Measurements from ENCODE around the gene ETV6. TPM values are rescaled to one million over a fixed set of nuclear protein-coding genes. Genes with fewer than 3 reads are reported as not detected.

Gene ETV6
- polyA plus RNA-seq, 2 of the 4 experiments (the other 2 are of a cell fraction) = 4.0 to 7.0 TPM

DNA sequence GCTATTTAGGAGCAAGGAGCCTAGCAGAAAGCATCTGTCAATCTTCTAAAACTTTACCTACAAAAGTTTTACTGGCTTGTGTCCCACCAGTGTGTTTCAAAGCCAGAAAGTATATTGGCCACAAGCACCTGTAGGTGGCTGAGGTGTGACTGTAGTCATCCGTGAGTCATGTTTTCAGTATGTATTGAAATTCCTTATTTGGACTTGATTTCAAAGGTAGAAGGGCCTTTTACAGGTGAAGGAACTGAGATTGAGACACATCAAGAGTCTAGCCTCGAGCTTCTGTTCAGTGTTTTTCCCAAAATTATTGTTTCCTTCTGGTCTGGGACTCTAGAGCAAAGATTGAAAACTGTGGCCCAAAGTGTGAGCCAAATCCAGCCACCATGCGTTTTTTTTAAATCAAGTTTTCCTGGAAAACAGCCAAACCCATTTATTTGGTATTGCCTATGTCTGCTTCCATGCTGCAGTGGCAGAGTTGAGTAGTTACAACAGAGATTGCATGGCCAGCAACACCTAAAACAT lies 226.0 kb downstream of the ETV6 start:
- no peak overlapping the region for H3K4me2 ChIP-seq
- FAIRE-seq (no peak), ATAC-seq (no peak), DNase-seq (ENCODE audit: low read depth in 1 of 2, low spot score in 1 of 2) (no peak)
- no peak overlapping the region for H3K27ac ChIP-seq
- H3K4me1 ChIP-seq = peaks cover 22% of the 10 kb centered on the region
- H3K4me3 ChIP-seq = no peak overlapping the region
- POLR2A ChIA-PET = no interaction called here
- no peak for TF ChIP-seq RCOR1 (IDR thresholded peaks at IDR 0.05; ENCODE audit: low read depth, low read length)
- no peak for TF ChIP-seq TFCP2L1 (CRISPR knock-in tag; IDR thresholded peaks at IDR 0.05)
- no peak for TF ChIP-seq BHLHE40 (IDR thresholded peaks at IDR 0.05; ENCODE audit: low read depth, low read length)
- TF ChIP-seq, protein P1, sequence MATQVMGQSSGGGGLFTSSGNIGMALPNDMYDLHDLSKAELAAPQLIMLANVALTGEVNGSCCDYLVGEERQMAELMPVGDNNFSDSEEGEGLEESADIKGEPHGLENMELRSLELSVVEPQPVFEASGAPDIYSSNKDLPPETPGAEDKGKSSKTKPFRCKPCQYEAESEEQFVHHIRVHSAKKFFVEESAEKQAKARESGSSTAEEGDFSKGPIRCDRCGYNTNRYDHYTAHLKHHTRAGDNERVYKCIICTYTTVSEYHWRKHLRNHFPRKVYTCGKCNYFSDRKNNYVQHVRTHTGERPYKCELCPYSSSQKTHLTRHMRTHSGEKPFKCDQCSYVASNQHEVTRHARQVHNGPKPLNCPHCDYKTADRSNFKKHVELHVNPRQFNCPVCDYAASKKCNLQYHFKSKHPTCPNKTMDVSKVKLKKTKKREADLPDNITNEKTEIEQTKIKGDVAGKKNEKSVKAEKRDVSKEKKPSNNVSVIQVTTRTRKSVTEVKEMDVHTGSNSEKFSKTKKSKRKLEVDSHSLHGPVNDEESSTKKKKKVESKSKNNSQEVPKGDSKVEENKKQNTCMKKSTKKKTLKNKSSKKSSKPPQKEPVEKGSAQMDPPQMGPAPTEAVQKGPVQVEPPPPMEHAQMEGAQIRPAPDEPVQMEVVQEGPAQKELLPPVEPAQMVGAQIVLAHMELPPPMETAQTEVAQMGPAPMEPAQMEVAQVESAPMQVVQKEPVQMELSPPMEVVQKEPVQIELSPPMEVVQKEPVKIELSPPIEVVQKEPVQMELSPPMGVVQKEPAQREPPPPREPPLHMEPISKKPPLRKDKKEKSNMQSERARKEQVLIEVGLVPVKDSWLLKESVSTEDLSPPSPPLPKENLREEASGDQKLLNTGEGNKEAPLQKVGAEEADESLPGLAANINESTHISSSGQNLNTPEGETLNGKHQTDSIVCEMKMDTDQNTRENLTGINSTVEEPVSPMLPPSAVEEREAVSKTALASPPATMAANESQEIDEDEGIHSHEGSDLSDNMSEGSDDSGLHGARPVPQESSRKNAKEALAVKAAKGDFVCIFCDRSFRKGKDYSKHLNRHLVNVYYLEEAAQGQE (IDR thresholded peaks at IDR 0.05) = no peak
- TF ChIP-seq SREBF2 (IDR thresholded peaks at IDR 0.05) = no peak
- TF ChIP-seq HEYL (CRISPR knock-in tag; IDR thresholded peaks at IDR 0.05) = no peak
- TF ChIP-seq CBX8 (IDR thresholded peaks at IDR 0.05) = no peak
- TF ChIP-seq HES2 (IDR thresholded peaks at IDR 0.05) = no peak
- TF ChIP-seq MYC (IDR thresholded peaks at IDR 0.05; ENCODE audit: borderline replicate concordance, low read length) = no peak
- no peak for TF ChIP-seq RNF2 (IDR thresholded peaks at IDR 0.05; ENCODE audit: borderline replicate concordance, low read depth)
- no peak for TF ChIP-seq EHF (CRISPR knock-in tag; IDR thresholded peaks at IDR 0.05)
- TF ChIP-seq FOSL2 (IDR thresholded peaks at IDR 0.05) = no peak
- no peak for TF ChIP-seq FOSL2 (CRISPR knock-in tag; IDR thresholded peaks at IDR 0.05)
- TF ChIP-seq CBX2 (IDR thresholded peaks at IDR 0.05; ENCODE audit: borderline replicate concordance, low read depth) = no peak
- CTCF ChIA-PET = no interaction called here
- 68% methylated on average over 3 of the region's 3 CpGs for WGBS (ENCODE audit: missing lambda C conversion rate)
- H3K9me3 ChIP-seq = no peaks in the 10 kb centered on the region

DNA sequence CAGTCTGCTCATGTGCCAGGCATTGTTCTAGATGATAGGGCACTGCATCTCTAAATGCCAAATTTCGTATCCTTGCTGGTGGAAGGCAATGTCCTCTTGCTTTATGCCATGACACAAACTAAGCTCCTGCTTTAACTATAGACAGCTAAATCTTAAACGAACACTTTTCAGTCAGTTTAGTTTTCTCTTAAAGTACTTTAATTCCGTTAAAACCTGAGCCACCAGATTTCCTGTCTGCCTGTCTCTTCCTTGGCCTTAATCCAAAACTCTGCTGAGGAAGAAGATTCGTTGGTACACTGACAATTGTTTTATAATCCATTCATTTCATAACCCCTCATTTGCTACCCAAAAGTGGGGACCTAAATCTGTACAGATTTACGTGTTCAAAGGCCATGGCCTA lies 226.8 kb downstream of the ETV6 start:
- FAIRE-seq (no peak), DNase-seq (ENCODE audit: low read depth in 1 of 2, low spot score in 1 of 2) (no peak), ATAC-seq (no peak)
- WGBS (ENCODE audit: missing lambda C conversion rate) = 79% methylated on average over 5 of the region's 5 CpGs
- ChIA-PET POLR2A (no interaction called here), CTCF (no interaction called here)
- peaks cover 22% of the 10 kb centered on the region for H3K4me1 ChIP-seq
- TF ChIP-seq TFCP2L1 (CRISPR knock-in tag; IDR thresholded peaks at IDR 0.05) = no peak
- no peak for TF ChIP-seq POLR2AphosphoS2 (conservative IDR thresholded peaks at IDR 0.05; ENCODE audit: low read length)
- TF ChIP-seq E2F6 (IDR thresholded peaks at IDR 0.05; ENCODE audit: borderline replicate concordance, low read depth) = no peak
- TF ChIP-seq SREBF2 (IDR thresholded peaks at IDR 0.05) = no peak
- TF ChIP-seq FOXS1 (CRISPR knock-in tag; IDR thresholded peaks at IDR 0.05) = no peak
- no peak for TF ChIP-seq NFE2L2 (conservative IDR thresholded peaks at IDR 0.05; ENCODE audit: low read length)
- TF ChIP-seq USF2 (IDR thresholded peaks at IDR 0.05) = no peak
- TF ChIP-seq KDM1A (IDR thresholded peaks at IDR 0.05; ENCODE audit: low read depth) = no peak
- TF ChIP-seq ZFP36 (IDR thresholded peaks at IDR 0.05; ENCODE audit: borderline replicate concordance, partially characterized antibody) = no peak
- H3K4me2 ChIP-seq = no peak overlapping the region
- no peaks in the 10 kb centered on the region for H3K9me3 ChIP-seq
- no peak overlapping the region for H3K4me3 ChIP-seq
- H3K27ac ChIP-seq = no peak overlapping the region

Data from A549 (cell line).